Neural crest cell (in vitro differentiated cells): ENCODE data around the gene PTPN2. TPM values are rescaled to one million over a fixed set of nuclear protein-coding genes. Genes with fewer than 3 reads are reported as not detected.

Experiments used
- DNase-seq: peaks from one replicate; pipeline ENCODE4 v3.0.0; 2021; ENCODE audit warnings: low read depth, mixed read lengths, low spot score
- H3K27ac Mint-ChIP-seq: one replicate; pipeline ENCODE4 v1.8.0; 2021; ENCODE audit warnings: mild to moderate bottlenecking, mixed read lengths; ENCODE audit not compliant: unreplicated experiment
- H3K27me3 Mint-ChIP-seq: 2 replicates; pipeline ENCODE4 v1.8.0; 2021; ENCODE audit warnings: low read depth, mild to moderate bottlenecking, mixed read lengths
- H3K36me3 Mint-ChIP-seq: 2 replicates; pipeline ENCODE4 v1.8.0; 2021; ENCODE audit warnings: low read depth, mild to moderate bottlenecking, mixed read lengths
- H3K4me1 Mint-ChIP-seq: 2 replicates; pipeline ENCODE4 v1.8.0; 2021; ENCODE audit warnings: mixed read lengths
- H3K4me3 Mint-ChIP-seq: one replicate; pipeline ENCODE4 v1.8.0; 2021; ENCODE audit warnings: mild to moderate bottlenecking, mixed read lengths
- H3K9me3 Mint-ChIP-seq: 2 replicates; pipeline ENCODE4 v1.8.0; 2021; ENCODE audit warnings: mixed read lengths
- total RNA-seq: library from RNA; stranded (reverse); gene quantifications from 2 replicates; pipeline ENCODE4 v1.2.1, GENCODE V29; 2021
- TF ChIP-seq, protein P1 (sequence below): fragments of 200-600 bp; sonication (generic); conservative IDR thresholded peaks from 2 replicates; pipeline ENCODE4 v1.5.0; 2021; ENCODE audit warnings: antibody characterized with exemption, mild to moderate bottlenecking

Gene PTPN2
- total RNA-seq, 1 donor from 2014 or later, result 34.4 TPM

DNA sequence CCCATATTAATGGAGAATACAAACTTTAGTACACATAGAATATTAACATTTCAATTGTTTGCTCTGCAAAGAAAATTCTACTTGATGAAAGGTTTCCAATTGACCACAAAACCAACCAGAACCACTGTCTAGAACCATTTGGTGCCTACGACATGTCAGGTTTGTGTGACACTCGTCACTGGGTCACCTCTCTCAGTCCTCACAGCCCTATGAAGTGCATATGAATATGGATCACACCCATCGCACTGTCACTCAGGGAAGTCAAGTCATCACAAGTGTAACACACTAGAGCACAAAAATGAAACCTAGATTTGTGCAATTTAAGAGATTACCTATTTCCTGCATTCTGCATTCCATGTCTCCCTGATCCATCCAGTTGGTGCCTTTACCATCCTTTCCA, 43.7 kb downstream of the PTPN2 start:
- no peak overlapping the region for H3K4me3 Mint-ChIP-seq
- no peaks in the 10 kb centered on the region for H3K27me3 Mint-ChIP-seq
- H3K27ac Mint-ChIP-seq, result no peak overlapping the region
- no peaks in the 10 kb centered on the region for H3K36me3 Mint-ChIP-seq
- H3K4me1 Mint-ChIP-seq, result peaks cover 4% of the 10 kb centered on the region
- TF ChIP-seq, protein P1, sequence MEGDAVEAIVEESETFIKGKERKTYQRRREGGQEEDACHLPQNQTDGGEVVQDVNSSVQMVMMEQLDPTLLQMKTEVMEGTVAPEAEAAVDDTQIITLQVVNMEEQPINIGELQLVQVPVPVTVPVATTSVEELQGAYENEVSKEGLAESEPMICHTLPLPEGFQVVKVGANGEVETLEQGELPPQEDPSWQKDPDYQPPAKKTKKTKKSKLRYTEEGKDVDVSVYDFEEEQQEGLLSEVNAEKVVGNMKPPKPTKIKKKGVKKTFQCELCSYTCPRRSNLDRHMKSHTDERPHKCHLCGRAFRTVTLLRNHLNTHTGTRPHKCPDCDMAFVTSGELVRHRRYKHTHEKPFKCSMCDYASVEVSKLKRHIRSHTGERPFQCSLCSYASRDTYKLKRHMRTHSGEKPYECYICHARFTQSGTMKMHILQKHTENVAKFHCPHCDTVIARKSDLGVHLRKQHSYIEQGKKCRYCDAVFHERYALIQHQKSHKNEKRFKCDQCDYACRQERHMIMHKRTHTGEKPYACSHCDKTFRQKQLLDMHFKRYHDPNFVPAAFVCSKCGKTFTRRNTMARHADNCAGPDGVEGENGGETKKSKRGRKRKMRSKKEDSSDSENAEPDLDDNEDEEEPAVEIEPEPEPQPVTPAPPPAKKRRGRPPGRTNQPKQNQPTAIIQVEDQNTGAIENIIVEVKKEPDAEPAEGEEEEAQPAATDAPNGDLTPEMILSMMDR, result no peak
- no peak for DNase-seq
- no peaks in the 10 kb centered on the region for H3K9me3 Mint-ChIP-seq

- no peaks in the 10 kb centered on the region for H3K36me3 Mint-ChIP-seq
- no peaks in the 10 kb centered on the region for H3K9me3 Mint-ChIP-seq
- H3K27ac Mint-ChIP-seq, result no peak overlapping the region
- no peaks in the 10 kb centered on the region for H3K27me3 Mint-ChIP-seq
- no peak for DNase-seq
- no peak overlapping the region for H3K4me3 Mint-ChIP-seq
- TF ChIP-seq, protein P1, result no peak
- peaks cover 4% of the 10 kb centered on the region for H3K4me1 Mint-ChIP-seq
Measured at GRCh38 chr18:12839526-12840196, 44.4 kb downstream of the PTPN2 start.

DNA sequence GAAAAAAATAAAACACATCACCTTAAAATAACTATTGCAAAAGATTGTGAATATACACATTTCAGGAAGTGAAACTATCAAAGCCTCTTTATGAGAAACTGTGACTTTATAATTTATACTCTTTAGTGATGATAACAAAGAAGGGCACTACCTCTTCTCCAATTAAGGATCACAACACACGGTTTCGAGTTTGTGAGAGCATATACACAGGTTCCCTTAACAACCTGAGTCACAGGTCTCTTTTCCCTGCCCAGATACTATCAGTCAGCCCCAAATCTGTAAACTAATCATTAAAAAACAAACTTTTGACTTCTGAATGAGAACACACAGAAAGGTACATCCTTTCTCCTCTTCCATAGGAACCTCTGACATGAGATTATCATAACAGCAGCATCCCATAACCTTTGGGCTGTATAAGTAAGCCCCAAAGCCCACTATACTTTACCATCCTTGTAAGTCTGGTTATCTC, 44.9 kb downstream of the PTPN2 start:
- peaks cover 2% of the 10 kb centered on the region for H3K36me3 Mint-ChIP-seq
- H3K4me1 Mint-ChIP-seq, result peaks cover 4% of the 10 kb centered on the region
- no peak overlapping the region for H3K4me3 Mint-ChIP-seq
- TF ChIP-seq, protein P1, result no peak
- DNase-seq, result no peak
- H3K27me3 Mint-ChIP-seq, result no peaks in the 10 kb centered on the region
- no peaks in the 10 kb centered on the region for H3K9me3 Mint-ChIP-seq
- H3K27ac Mint-ChIP-seq, result no peak overlapping the region

GRCh38 chr18:12838178-12838634, 45.8 kb downstream of the PTPN2 start:
- H3K27me3 Mint-ChIP-seq, result no peaks in the 10 kb centered on the region
- H3K36me3 Mint-ChIP-seq, result peaks cover 8% of the 10 kb centered on the region
- peaks cover 4% of the 10 kb centered on the region for H3K4me1 Mint-ChIP-seq
- H3K27ac Mint-ChIP-seq, result no peak overlapping the region
- TF ChIP-seq, protein P1, result no peak
- no peak overlapping the region for H3K4me3 Mint-ChIP-seq
- no peaks in the 10 kb centered on the region for H3K9me3 Mint-ChIP-seq
- no peak for DNase-seq

GRCh38 chr18:12837747-12838146, 46.3 kb downstream of the PTPN2 start:
- Mint-ChIP-seq H3K9me3 (no peaks in the 10 kb centered on the region), H3K4me3 (no peak overlapping the region), H3K36me3 (peaks cover 9% of the 10 kb centered on the region), H3K27ac (no peak overlapping the region), H3K27me3 (no peaks in the 10 kb centered on the region), H3K4me1 (peaks cover 4% of the 10 kb centered on the region)
- TF ChIP-seq, protein P1, result no peak
- no peak for DNase-seq
